GM12872 (cell line): ENCODE results near the gene MEIS1.

ENCODE experiments used
- CTCF ChIP-seq: IDR thresholded peaks from 3 replicates; pipeline ENCODE4 v1.5.1; 2011; ENCODE audit warnings: low read depth, mild to moderate bottlenecking, low read length, moderate library complexity; ENCODE audit not compliant: insufficient read depth

Gene MEIS1

GRCh38 chr2:66428986-66429612 lies 5.8 kb upstream of the MEIS1 start:
- peak; percentile 89 for TF ChIP-seq CTCF

DNA sequence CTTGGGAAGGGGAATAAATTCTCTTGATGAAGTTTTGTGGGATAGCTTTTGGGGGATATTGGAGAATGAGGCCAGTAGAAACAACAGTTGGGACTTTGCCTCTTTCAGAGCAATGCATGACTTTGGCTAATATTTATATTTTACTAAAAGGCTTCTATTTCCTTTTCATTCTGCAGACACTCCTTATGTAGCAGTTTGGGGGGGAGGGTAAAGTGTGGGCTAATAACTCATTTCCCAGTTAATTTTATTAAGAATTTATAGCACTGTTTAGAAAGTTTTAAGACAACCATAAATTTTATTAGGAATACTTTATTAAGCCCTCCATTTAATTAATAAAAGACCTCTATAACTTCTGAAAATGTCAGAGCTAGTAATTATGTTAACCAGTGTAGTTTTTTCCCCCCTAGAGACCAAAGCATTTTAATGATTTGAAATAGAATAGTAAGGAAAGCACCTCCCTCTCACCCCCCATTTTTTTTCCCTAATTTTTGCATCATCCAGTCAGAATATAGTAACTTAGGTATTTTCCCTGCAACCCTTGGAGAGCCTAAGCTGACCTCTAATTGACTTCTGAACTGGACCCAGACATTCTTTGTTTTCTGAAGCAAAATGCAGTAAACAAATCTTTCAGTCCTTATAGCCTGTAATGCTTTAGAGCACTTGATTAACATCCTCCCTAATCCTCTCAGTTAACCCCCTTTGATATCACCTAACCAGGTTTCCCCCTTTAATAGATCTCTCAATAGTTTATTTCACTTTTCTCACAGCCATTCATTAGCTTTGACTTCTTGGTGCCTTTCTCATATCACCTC lies 5.0 kb upstream of the MEIS1 start:
- TF ChIP-seq CTCF = no peak

- no peak for TF ChIP-seq CTCF
Observed at GRCh38 chr2:66430505-66431273, 4.2 kb upstream of the MEIS1 start.

- TF ChIP-seq CTCF = no peak
Observed at GRCh38 chr2:66431274-66431642, 3.7 kb upstream of the MEIS1 start.

DNA sequence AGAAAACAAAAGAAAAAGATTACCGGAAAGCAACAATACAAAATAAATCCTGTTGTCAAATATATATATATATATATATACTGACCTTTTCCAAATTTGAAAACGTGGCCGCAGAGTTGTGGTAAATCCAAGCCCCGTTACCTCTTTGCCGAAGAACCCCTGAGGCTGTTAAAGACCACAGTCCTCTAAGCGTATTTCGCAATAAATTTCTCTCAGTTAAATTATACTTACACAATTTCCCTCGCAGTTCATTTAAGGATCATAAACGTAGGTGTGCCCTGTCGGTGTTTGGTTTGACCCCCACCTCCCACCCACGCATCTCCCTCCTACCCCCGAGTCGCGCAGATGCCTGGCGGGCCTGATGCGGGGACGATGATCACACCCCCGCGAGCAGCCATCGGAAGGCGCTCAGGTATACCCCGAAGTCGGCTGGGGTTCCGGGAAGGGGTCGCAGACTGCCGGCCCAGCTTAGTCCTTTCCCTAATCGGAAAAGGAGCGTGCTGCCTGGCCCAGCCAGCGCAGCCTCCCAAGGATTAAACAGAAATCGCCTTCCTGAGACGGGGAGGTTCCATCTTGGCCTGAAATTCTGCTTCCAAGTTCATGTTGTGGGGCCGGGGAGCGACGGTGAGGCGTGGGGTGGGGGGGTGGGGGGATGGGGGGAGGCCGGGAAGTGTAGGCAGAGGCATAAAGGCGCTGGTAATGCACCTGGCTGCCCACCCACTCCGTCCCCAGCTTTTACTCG lies 2.9 kb upstream of the MEIS1 start:
- no peak for TF ChIP-seq CTCF

DNA sequence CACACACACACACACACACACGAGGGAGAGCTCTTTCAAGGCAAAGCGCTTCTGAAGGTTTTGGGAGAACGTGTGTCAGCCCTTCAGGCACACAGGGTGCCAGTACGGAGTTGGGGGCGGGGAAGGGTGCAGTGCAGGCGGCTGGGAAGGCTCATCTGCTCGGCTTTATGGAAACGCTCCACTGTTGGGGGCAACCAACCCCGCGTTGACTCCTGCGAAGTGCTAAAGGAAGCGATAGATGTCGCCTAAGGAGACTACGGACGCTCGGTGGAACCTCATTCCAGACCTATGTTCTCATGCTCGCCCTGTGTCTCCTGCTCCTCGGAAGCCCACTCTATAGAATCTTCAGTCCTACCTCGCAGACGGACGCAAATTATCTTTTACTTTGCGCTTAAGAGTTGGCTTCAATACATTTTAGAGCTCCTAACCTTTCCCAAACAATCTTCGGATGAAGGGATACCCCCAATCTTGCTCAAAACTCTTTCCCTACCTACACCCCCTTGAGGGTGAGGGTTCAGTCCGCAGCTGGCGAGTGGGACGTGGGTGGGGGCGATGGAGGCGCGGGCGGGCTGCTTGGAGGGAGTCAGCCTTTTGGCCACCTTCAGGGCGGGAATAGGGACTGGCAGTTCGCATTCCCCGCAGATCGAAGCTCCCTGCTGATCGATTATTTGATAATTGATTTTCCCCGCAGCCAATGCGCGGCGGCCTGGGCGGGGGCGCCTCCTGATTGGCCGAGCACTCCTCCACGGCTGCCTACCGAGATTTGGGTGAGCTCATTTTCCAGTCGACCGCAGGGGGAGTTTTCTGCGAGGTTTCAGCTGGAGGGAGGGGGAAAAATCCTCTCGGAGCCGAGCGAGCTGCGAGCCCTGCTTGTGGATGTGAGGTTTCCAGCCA lies 1.9 kb upstream of the MEIS1 start:
- no peak for TF ChIP-seq CTCF
